Activated B cell treated with CpG ODN at 0.5 μM for 24 hours (primary cell): ENCODE results near the gene ITGA6. TPM values are rescaled to one million over a fixed set of nuclear protein-coding genes. Genes with fewer than 3 reads are reported as not detected.

Experiments used
- ATAC-seq: fragments of 200-7000 bp; cut with Tn5 transposase; one replicate; pipeline ENCODE4 v1.10.0; 2021; ENCODE audit warnings: low read depth, mild to moderate bottlenecking, moderate library complexity
- CTCF ChIA-PET: fragments of 350-600 bp; sonication (Branson Sonifier 250); formaldehyde crosslinking; loops from one replicate; lab custom pipeline; 2021; ENCODE audit warnings: antibody characterized with exemption; lab: Charles Lee
- POLR2A ChIA-PET: fragments of 350-600 bp; sonication (Branson Sonifier 250); formaldehyde crosslinking; loops from one replicate; lab custom pipeline; 2021; ENCODE audit warnings: antibody characterized with exemption; lab: Charles Lee
- DNase-seq: peaks from one replicate; pipeline ENCODE4 v3.0.0; 2022
- H3K27ac Mint-ChIP-seq: one replicate; pipeline ENCODE4 v1.8.0; 2020; ENCODE audit warnings: mixed read lengths
- H3K27me3 Mint-ChIP-seq: one replicate; pipeline ENCODE4 v1.8.0; 2021; ENCODE audit warnings: mixed read lengths
- H3K36me3 Mint-ChIP-seq: one replicate; pipeline ENCODE4 v1.8.0; 2021; ENCODE audit warnings: low read depth, mixed read lengths
- H3K4me1 Mint-ChIP-seq: one replicate; pipeline ENCODE4 v1.8.0; 2021; ENCODE audit warnings: mixed read lengths
- H3K4me3 Mint-ChIP-seq: one replicate; pipeline ENCODE4 v1.8.0; 2020; ENCODE audit warnings: mild to moderate bottlenecking, mixed read lengths
- H3K9me3 Mint-ChIP-seq: one replicate; pipeline ENCODE4 v1.8.0; 2020; ENCODE audit warnings: mixed read lengths
- intact Hi-C: fragments of 100-400 bp; cut with micrococcal nuclease; formaldehyde crosslinking; loops from one replicate; pipeline ENCODE4 v1.15.1; 2024
- total RNA-seq: library from RNA; stranded (reverse); gene quantifications from 2 replicates; pipeline ENCODE4 v1.2.3, GENCODE V29; 2022
- TF ChIP-seq, protein P1 (sequence below): fragments of 200-600 bp; IDR thresholded peaks from one replicate; pipeline ENCODE4 v1.8.0; 2022; ENCODE audit warnings: antibody characterized with exemption, mild to moderate bottlenecking

The ITGA6 gene
- total RNA-seq, 1 donor from 2014 or later: 0.31 TPM

DNA sequence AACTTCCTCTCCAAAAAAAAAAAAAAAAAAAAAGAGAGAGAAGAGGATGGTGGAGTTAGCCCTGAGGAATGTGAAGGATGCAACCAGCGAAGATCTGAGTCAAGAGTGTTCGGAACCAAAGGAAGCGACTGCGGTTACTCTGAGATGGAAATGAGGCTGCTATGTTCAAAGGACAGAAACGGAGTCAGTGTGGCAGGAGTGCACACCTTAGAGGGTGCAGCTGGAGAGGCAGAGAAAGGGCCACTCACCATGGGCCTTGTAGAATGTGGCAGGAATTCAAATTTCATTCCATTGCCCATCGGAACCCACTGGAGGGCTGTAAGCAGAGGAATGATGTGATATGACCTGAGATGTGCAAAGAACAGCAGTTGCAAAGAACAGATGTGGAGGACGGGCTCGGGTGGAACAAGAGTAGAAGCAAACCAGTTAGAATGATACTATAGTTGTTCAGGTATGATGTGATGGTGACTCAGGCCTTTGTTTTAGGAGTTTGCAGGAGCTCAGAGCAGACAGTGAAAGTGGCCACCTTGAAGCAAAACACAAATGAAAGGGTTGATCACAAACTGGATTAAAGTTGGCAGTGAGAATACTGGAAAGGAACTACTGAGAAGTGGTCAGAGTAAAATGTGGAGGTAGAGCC is 22.6 kb downstream of the ITGA6 start:
- TF ChIP-seq, protein P1, sequence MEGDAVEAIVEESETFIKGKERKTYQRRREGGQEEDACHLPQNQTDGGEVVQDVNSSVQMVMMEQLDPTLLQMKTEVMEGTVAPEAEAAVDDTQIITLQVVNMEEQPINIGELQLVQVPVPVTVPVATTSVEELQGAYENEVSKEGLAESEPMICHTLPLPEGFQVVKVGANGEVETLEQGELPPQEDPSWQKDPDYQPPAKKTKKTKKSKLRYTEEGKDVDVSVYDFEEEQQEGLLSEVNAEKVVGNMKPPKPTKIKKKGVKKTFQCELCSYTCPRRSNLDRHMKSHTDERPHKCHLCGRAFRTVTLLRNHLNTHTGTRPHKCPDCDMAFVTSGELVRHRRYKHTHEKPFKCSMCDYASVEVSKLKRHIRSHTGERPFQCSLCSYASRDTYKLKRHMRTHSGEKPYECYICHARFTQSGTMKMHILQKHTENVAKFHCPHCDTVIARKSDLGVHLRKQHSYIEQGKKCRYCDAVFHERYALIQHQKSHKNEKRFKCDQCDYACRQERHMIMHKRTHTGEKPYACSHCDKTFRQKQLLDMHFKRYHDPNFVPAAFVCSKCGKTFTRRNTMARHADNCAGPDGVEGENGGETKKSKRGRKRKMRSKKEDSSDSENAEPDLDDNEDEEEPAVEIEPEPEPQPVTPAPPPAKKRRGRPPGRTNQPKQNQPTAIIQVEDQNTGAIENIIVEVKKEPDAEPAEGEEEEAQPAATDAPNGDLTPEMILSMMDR: no peak
- Mint-ChIP-seq H3K27ac (no peak overlapping the region), H3K4me1 (no peaks in the 10 kb centered on the region), H3K36me3 (no peaks in the 10 kb centered on the region), H3K4me3 (no peak overlapping the region), H3K27me3 (peaks cover 29% of the 10 kb centered on the region), H3K9me3 (no peaks in the 10 kb centered on the region)
- ATAC-seq: no peak
- ChIA-PET CTCF (no interaction called here), POLR2A (no interaction called here)
- DNase-seq: no peak
- intact Hi-C loops: no loop called here

DNA sequence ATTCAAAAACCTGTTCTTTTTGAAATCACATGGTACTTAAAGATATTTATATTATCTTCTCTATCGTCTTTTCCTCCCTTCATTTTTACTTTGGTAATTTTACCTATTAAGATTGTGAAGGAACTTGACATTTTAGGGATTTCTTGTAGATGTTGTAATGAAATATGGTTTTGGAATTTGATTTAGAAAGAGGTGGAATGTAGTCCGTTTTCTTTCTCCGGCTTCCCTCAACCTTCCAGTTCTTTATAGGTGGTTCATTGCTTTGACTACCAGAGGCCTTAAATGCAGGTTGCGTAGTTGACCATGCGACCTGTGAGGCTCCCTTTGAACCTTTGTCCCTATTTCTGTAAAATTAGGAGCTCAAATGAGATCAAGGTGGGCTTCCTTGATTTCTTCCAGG is 24.5 kb downstream of the ITGA6 start:
- H3K4me1 Mint-ChIP-seq: no peaks in the 10 kb centered on the region
- POLR2A ChIA-PET: no interaction called here
- DNase-seq: no peak

DNA sequence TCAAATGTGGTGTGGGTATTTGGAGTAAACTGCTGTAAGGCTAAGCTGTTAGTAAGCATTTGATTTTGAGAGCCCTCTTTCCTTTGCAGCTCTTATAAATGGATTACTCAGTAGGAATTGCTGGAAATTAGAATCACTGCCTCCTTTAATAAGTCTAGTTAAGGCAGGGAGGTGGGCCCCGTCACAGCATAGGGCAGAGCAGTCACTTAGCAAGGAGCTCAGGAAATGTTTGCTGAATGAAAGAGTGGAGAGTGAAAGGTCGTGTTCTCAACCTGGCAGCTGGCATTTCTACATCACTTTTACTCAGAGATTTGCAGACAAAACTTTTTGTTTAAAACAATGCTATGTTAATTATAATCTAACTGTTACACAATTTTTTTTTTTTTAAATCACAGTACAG is 25.5 kb downstream of the ITGA6 start:
- CTCF ChIA-PET: interaction anchor here (0.7 to 2.4 kb wide), 2 partner anchors 9 to 1528 kb away, joined by 4 to 9 read pairs; no protein-coding TSS in a partner anchor
- POLR2A ChIA-PET: no interaction called here
- Mint-ChIP-seq H3K27ac (no peak overlapping the region), H3K9me3 (no peaks in the 10 kb centered on the region), H3K4me1 (no peaks in the 10 kb centered on the region), H3K4me3 (no peak overlapping the region), H3K36me3 (no peaks in the 10 kb centered on the region), H3K27me3 (peaks cover 41% of the 10 kb centered on the region)
- ATAC-seq (no peak), DNase-seq (no peak)
- intact Hi-C loops: no loop called here
- TF ChIP-seq, protein P1: no peak

More for the DNA sequence above, 24.5 kb downstream of the ITGA6 start:
- TF ChIP-seq, protein P1: no peak
- CTCF ChIA-PET: interaction anchor here (2.4 kb wide), 1 partner anchor 10 kb away, joined by 9 read pairs; no protein-coding TSS in a partner anchor
- ATAC-seq: no peak
- H3K27me3 Mint-ChIP-seq: peaks cover 37% of the 10 kb centered on the region
- H3K36me3 Mint-ChIP-seq: no peaks in the 10 kb centered on the region
- no peak overlapping the region for H3K27ac Mint-ChIP-seq
- H3K4me3 Mint-ChIP-seq: no peak overlapping the region
- intact Hi-C loops: no loop called here
- H3K9me3 Mint-ChIP-seq: no peaks in the 10 kb centered on the region

DNA sequence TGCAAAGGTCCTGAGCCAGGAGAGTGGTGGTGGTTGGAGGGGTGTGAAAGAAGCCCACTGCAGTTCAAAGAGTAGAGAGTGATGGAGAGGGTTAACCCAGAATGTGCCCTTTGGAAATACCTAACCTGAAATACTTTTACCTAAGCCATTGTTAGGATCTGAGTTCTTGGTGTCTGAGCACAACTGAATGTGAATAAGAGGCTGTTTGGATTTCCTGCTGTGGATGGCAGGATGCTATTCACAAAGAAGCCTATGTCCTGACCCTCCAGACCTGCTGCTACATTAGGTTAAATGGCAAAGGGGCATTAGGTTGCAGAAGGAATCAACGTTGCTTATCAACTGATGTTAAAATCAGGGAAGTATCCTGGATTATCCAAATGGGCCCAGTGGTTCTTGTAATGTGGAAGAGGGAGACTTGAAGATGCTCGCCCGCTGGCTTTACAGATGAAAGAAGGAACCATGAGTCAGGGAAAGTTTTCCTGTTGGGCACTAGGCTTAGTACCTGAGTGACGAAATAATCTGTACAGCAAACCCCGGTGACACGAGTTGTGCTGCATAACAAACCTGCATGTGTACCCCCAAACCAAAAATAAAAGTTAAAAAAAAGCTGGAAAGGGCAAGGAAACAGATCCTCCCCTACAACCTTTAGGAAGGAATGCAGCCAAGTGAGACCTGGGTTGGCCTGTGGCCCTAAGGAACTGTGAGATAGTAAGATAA is 27.2 kb downstream of the ITGA6 start:
- POLR2A ChIA-PET: no interaction called here
- Mint-ChIP-seq H3K27me3 (peaks cover 35% of the 10 kb centered on the region), H3K4me3 (no peak overlapping the region), H3K36me3 (no peaks in the 10 kb centered on the region), H3K27ac (no peak overlapping the region), H3K4me1 (no peaks in the 10 kb centered on the region), H3K9me3 (no peaks in the 10 kb centered on the region)
- TF ChIP-seq, protein P1: no peak
- intact Hi-C loops: no loop called here
- DNase-seq (no peak), ATAC-seq (no peak)
- CTCF ChIA-PET: no interaction called here

DNA sequence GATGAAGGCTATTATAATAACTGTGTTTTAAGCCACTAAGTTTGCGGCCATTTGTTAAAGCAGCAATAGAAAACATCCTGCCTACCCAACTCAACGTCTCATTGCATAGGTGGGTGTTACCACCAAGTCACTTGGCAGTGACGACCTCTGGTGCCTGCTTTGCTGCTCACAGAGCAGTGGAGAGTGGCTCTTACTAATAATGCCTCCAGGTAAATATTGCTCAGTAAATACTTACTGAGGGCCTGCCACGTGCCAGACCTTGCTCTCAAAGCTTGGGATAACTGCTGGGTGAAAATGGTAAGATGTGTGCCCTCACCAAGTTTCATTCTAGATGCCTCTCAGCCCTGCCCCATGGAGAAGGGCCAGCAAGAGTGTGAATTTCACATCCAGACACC is 27.7 kb downstream of the ITGA6 start:
- Mint-ChIP-seq H3K27me3 (peaks cover 31% of the 10 kb centered on the region), H3K9me3 (no peaks in the 10 kb centered on the region), H3K36me3 (no peaks in the 10 kb centered on the region), H3K27ac (no peak overlapping the region), H3K4me1 (peaks cover under 1% of the 10 kb centered on the region), H3K4me3 (no peak overlapping the region)
- TF ChIP-seq, protein P1: no peak
- ChIA-PET CTCF (no interaction called here), POLR2A (no interaction called here)
- intact Hi-C loops: no loop called here
- no peak for ATAC-seq
- DNase-seq: no peak
